H4 (cell line): ENCODE results near the gene SMARCAL1. TPM values are rescaled to one million over a fixed set of nuclear protein-coding genes. Genes with fewer than 3 reads are reported as not detected.

Source experiments
- DNase-seq: peaks from one replicate; pipeline ENCODE4 v3.0.0-alpha.2; 2015; ENCODE audit warnings: low spot score
- total RNA-seq: library from RNA; depleted of rRNA; stranded (reverse); fragments of >200 nt; shearing (Covaris generic); gene quantifications from 2 replicates; pipeline ENCODE4 v1.2.3, GENCODE V29; 2014

SMARCAL1 gene
- total RNA-seq, 1 experiment from 2014 or later, result 5.2 TPM

GRCh38 chr2:216475767-216476166 is 63.5 kb downstream of the SMARCAL1 start:
- DNase-seq, result no peak

- DNase-seq, result no peak
Observed at GRCh38 chr2:216477283-216478035, 65.2 kb downstream of the SMARCAL1 start.

GRCh38 chr2:216478151-216478550 is 65.9 kb downstream of the SMARCAL1 start:
- peak; percentile 28 for DNase-seq

GRCh38 chr2:216478791-216479190 is 66.5 kb downstream of the SMARCAL1 start:
- DNase-seq, result no peak

- no peak for DNase-seq
Observed at GRCh38 chr2:216480221-216480620, 67.9 kb downstream of the SMARCAL1 start.

GRCh38 chr2:216482640-216483039 is 70.4 kb downstream of the SMARCAL1 start:
- DNase-seq, result no peak

GRCh38 chr2:216485237-216485636 is 73.0 kb downstream of the SMARCAL1 start:
- DNase-seq, result no peak

- DNase-seq, result no peak
Observed at GRCh38 chr2:216485745-216486144, 73.5 kb downstream of the SMARCAL1 start.

- DNase-seq, result no peak
Observed at GRCh38 chr2:216486271-216486670, 74.0 kb downstream of the SMARCAL1 start.

GRCh38 chr2:216486708-216487107 is 74.4 kb downstream of the SMARCAL1 start:
- DNase-seq, result no peak

- DNase-seq, result no peak
Observed at GRCh38 chr2:216490061-216490460, 77.8 kb downstream of the SMARCAL1 start.

- no peak for DNase-seq
Observed at GRCh38 chr2:216491793-216492596, 79.7 kb downstream of the SMARCAL1 start.

- DNase-seq, result peak; percentile 60
Observed at GRCh38 chr2:216492597-216493333, 80.5 kb downstream of the SMARCAL1 start.

- DNase-seq, result no peak
Observed at GRCh38 chr2:216493334-216493685, 81.0 kb downstream of the SMARCAL1 start.

- no peak for DNase-seq
Observed at GRCh38 chr2:216495656-216496055, 83.4 kb downstream of the SMARCAL1 start.

- DNase-seq, result no peak
Observed at GRCh38 chr2:216497382-216498069, 85.2 kb downstream of the SMARCAL1 start.

GRCh38 chr2:216498070-216498378 is 85.7 kb downstream of the SMARCAL1 start:
- DNase-seq, result no peak

GRCh38 chr2:216498379-216499352 is 86.4 kb downstream of the SMARCAL1 start, which contains the start of gene RPL37A:
TSS of gene RPL37A (plus strand) at chr2:216498844. CDS start at chr2:216498875, 31 bp downstream.
- DNase-seq, result peak; percentile 94

GRCh38 chr2:216499641-216500218 is 87.4 kb downstream of the SMARCAL1 start:
- no peak for DNase-seq

- DNase-seq, result no peak
Observed at GRCh38 chr2:216500572-216500971, 88.3 kb downstream of the SMARCAL1 start.
